HUES48 (cell line): Measurements from ENCODE around the gene EIPR1.
"Not testable (repeated sequence)": the region's sequence is repeated elsewhere in the genome, so short reads cannot be mapped to it uniquely, and the experiment has no call there.

Experiments used
- H3K27ac ChIP-seq: one replicate; pipeline ENCODE4 v1.7.0; 2013; ENCODE audit warnings: low read depth, low read length, inconsistent platforms
- H3K27me3 ChIP-seq: 2 replicates; pipeline ENCODE4 v1.6.1; 2013; ENCODE audit warnings: mild to moderate bottlenecking, low read length; ENCODE audit not compliant: control insufficient read depth, insufficient read depth
- H3K36me3 ChIP-seq: 2 replicates; pipeline ENCODE4 v1.6.1; 2013; ENCODE audit warnings: low read length; ENCODE audit not compliant: control insufficient read depth, insufficient read depth
- H3K4me1 ChIP-seq: 2 replicates; pipeline ENCODE4 v1.6.1; 2013; ENCODE audit warnings: mild to moderate bottlenecking, low read length; ENCODE audit not compliant: control insufficient read depth, insufficient read depth
- H3K4me3 ChIP-seq: 2 replicates; pipeline ENCODE4 v1.5.1; 2013; ENCODE audit warnings: mild to moderate bottlenecking, low read depth, low read length
- H3K9ac ChIP-seq: 2 replicates; pipeline ENCODE4 v1.6.1; 2013; ENCODE audit warnings: mild to moderate bottlenecking, low read depth, low read length, moderate library complexity
- H3K9me3 ChIP-seq: 2 replicates; pipeline ENCODE4 v1.6.1; 2013; ENCODE audit warnings: low read length; ENCODE audit not compliant: control insufficient read depth, insufficient read depth

The EIPR1 gene

GRCh38 chr2:3293221-3293620 lies 84.4 kb downstream of the EIPR1 start:
- no peak overlapping the region for H3K9ac ChIP-seq
- H3K27ac ChIP-seq, result no peak overlapping the region

DNA sequence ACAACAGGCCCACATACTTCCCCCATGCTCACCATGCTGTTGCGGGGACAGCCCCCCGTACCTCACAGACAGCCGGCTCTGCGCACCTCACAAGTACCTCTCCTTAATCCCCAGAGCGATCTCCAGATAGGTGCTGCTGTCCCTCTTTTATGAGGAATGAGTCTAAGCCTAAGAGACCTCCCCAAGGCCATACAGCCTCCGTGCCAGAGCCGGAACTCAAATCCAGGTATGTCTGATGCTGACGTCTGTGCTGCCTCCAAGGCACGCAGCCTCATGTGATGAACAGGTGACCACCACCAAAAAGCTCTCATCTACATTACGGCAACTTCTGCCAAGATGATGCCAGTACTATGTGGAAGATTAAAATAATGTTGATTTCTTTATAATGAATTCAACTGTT lies 85.2 kb downstream of the EIPR1 start:
- no peaks in the 10 kb centered on the region for H3K9me3 ChIP-seq
- no peak overlapping the region for H3K27ac ChIP-seq
- no peak overlapping the region for H3K4me3 ChIP-seq
- no peaks in the 10 kb centered on the region for H3K36me3 ChIP-seq
- H3K4me1 ChIP-seq, result no peaks in the 10 kb centered on the region
- no peaks in the 10 kb centered on the region for H3K27me3 ChIP-seq
- H3K9ac ChIP-seq, result no peak overlapping the region

More at GRCh38 chr2:3293221-3293620, 84.4 kb downstream of the EIPR1 start:
- Histone ChIP-seq H3K9me3 (no peaks in the 10 kb centered on the region), H3K27me3 (no peaks in the 10 kb centered on the region), H3K4me3 (no peak overlapping the region), H3K4me1 (no peaks in the 10 kb centered on the region), H3K36me3 (no peaks in the 10 kb centered on the region)

DNA sequence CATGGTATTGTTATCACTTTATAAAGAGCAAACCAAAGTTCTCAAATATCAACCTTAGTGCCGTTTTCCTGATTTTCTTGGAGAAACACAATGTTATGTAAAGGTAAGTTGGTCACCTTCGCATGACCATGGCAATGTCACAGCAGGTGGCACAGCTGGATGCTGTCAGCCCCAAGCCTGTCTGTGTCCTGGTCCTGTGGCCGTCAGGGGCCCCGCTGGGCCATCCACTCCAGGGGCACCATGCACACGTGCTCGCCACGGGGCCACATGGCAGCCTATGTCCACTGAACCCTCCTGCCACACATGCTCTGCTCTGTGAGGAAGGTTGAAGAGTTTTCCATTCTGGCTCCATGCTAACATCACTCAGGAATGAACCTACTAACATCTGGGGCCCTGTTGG lies 85.9 kb downstream of the EIPR1 start:
- Histone ChIP-seq H3K27ac (no peak overlapping the region), H3K27me3 (no peaks in the 10 kb centered on the region), H3K9ac (no peak overlapping the region), H3K4me1 (no peaks in the 10 kb centered on the region), H3K4me3 (no peak overlapping the region), H3K36me3 (no peaks in the 10 kb centered on the region), H3K9me3 (no peaks in the 10 kb centered on the region)

DNA sequence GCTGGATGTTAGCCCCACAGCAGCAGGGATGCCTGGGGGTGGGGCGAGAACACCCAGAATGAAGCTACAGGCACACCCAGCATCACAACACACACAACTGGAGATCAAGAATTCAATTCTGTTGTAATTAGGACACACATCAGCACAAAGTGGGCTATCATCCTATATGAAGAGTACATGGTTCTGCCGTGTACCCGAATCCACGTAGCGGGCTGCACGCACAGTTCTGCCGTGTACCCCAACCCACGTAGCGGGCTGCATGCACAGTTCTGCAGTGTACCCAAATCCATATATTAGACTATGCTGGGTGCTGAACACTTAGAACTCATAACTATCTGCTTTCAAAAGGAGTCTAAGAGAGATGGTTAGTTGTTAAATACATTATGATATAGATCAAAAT lies 86.5 kb downstream of the EIPR1 start:
- Histone ChIP-seq H3K9me3 (no peaks in the 10 kb centered on the region), H3K27ac (no peak overlapping the region), H3K27me3 (no peaks in the 10 kb centered on the region), H3K4me1 (no peaks in the 10 kb centered on the region), H3K4me3 (no peak overlapping the region), H3K9ac (no peak overlapping the region), H3K36me3 (no peaks in the 10 kb centered on the region)

DNA sequence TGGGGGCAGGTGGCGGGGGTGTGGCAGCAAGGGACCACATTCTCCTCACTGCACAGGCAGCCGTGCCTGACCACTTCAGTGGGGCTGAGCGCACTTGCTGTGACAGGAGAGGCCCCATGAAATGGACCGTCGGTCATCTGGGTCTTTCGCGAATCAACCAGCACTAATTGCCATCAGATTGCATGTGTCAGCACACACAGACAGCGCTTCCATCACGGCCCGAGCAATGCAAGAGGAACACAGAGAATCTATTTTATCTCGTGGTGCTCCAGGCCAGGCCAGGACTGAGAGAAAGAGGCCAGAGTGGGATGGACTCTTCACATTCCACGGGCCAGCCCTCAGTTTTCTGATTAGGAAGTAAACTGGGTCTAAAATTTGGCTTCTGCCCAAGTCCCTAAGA lies 87.0 kb downstream of the EIPR1 start:
- no peak overlapping the region for H3K4me3 ChIP-seq
- no peaks in the 10 kb centered on the region for H3K9me3 ChIP-seq
- H3K9ac ChIP-seq, result no peak overlapping the region
- H3K27ac ChIP-seq, result no peak overlapping the region
- no peaks in the 10 kb centered on the region for H3K4me1 ChIP-seq
- H3K27me3 ChIP-seq, result no peaks in the 10 kb centered on the region
- H3K36me3 ChIP-seq, result no peaks in the 10 kb centered on the region

DNA sequence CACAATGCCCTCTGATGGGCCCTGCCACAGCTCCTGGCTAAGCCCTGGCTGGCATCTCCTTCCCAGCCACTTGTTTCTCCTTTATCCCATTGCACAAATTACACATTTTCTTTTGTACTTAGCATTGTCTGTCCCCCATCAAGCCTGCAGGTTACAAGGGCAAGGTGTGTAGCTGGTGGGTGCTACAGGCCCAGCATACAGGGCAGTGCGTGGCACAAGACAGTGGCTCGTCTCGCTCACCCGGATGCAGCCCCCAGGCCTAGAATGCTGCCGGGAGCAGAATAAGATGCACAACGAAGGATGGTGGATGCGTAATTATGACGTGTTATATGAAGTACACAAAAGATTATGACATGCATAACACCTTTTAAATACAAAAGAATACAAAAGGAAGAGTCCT lies 87.6 kb downstream of the EIPR1 start:
- no peaks in the 10 kb centered on the region for H3K27me3 ChIP-seq
- H3K4me3 ChIP-seq, result no peak overlapping the region
- H3K4me1 ChIP-seq, result no peaks in the 10 kb centered on the region
- no peaks in the 10 kb centered on the region for H3K9me3 ChIP-seq
- H3K36me3 ChIP-seq, result no peaks in the 10 kb centered on the region
- no peak overlapping the region for H3K27ac ChIP-seq
- no peak overlapping the region for H3K9ac ChIP-seq

- no peak overlapping the region for H3K4me3 ChIP-seq
- no peaks in the 10 kb centered on the region for H3K27me3 ChIP-seq
- no peaks in the 10 kb centered on the region for H3K4me1 ChIP-seq
- H3K27ac ChIP-seq, result no peak overlapping the region
- no peaks in the 10 kb centered on the region for H3K36me3 ChIP-seq
- no peaks in the 10 kb centered on the region for H3K9me3 ChIP-seq
- H3K9ac ChIP-seq, result no peak overlapping the region
Observed at GRCh38 chr2:3289526-3289925, 88.1 kb downstream of the EIPR1 start.

DNA sequence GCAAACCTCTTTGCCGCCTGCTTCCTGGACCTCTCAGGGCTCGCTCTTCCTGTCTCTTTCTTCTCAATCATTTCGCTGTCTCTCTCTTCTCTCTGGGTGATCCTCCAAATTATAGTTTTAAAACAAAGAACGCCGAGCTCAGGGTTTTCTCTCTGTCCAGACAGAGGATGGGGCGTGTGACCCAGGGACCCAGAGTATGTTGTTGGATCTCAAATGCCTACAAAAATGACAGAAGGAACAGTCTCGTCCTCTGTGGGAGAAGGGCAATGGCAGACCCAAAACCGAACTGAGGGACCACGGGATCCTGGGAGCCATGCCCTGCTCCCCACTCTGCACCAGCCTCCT lies 88.5 kb downstream of the EIPR1 start:
- Histone ChIP-seq H3K9ac (no peak overlapping the region), H3K9me3 (no peaks in the 10 kb centered on the region), H3K27me3 (no peaks in the 10 kb centered on the region), H3K4me3 (no peak overlapping the region), H3K4me1 (no peaks in the 10 kb centered on the region), H3K27ac (no peak overlapping the region), H3K36me3 (no peaks in the 10 kb centered on the region)

- Histone ChIP-seq H3K9me3 (no peaks in the 10 kb centered on the region), H3K4me1 (no peaks in the 10 kb centered on the region), H3K9ac (no peak overlapping the region), H3K27me3 (no peaks in the 10 kb centered on the region), H3K4me3 (no peak overlapping the region), H3K27ac (no peak overlapping the region), H3K36me3 (no peaks in the 10 kb centered on the region)
Observed at GRCh38 chr2:3288470-3289170, 89.0 kb downstream of the EIPR1 start.

DNA sequence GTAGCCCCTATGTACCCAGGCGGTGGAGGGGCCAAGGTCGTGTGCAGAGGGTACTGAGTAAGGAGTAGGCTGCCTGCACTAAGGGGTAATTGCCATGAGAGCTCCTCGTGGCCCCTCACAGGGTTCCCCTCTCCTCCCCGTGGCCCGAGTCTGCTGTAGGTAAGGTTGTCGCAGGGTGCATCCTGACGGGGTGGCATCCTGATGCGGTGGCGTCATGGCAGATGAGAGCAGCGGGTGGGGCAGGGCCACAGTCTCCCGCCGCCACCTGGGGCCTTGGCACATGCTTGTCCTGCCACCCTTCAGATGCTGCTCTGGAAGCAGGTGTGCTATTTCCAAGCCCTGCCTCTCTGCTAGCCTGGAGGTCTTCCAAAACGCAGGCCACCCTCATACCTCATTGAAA lies 89.7 kb downstream of the EIPR1 start:
- Histone ChIP-seq H3K4me1 (no peaks in the 10 kb centered on the region), H3K27ac (no peak overlapping the region), H3K36me3 (no peaks in the 10 kb centered on the region), H3K9ac (no peak overlapping the region), H3K9me3 (no peaks in the 10 kb centered on the region), H3K27me3 (no peaks in the 10 kb centered on the region), H3K4me3 (no peak overlapping the region)

DNA sequence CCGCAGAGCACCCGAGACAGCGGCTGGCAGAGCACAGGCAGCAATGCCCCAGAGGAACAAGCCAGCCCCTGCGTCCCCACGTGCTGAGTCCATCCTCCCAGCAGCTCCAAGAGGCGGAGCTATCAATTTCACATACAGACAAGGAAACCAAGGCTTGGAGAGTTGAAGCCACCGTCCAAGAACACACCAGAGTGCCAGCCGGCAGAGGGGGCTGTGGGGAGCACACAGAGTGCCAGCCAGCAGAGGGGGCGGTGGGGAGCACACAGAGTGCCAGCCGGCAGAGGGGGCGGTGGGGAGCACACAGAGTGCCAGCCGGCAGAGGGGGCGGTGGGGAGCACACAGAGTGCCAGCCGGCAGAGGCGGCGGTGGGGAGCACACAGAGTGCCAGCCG lies 91.0 kb downstream of the EIPR1 start:
- H3K27me3 ChIP-seq, H3K27ac ChIP-seq, H3K9me3 ChIP-seq, H3K36me3 ChIP-seq, H3K9ac ChIP-seq, H3K4me3 ChIP-seq, H3K4me1 ChIP-seq: not testable (repeated sequence)
